Measurements from ENCODE around the gene TTLL9.

The TTLL9 gene

DNA sequence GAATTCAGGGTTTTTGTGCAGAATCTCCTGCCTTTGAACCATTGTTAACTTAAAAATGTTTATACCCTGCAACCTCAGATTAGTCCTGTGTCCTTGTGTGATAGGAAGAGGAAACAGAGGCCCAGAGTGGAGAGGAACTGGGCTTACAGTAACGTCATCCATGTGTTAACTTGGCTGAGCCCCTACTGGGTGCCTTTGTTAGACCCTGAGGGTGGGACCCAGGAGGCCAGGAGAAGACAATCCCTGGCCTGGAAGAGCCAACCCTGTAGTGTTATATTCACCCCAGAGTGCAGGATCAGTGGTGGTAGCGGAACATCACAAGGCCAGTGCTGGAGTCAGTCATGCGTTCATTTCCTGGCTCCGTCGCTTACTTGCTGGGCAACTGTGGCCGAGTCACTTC, 40.7 kb upstream of the TTLL9 start:
- H3K4me1 ChIP-seq (ENCODE audit: control insufficient read depth, insufficient read depth, low read length, unreplicated experiment) = peaks cover under 1% of the 10 kb centered on the region
- H3K27me3 ChIP-seq (ENCODE audit: insufficient read depth, low read length) = no peaks in the 10 kb centered on the region
- no peak overlapping the region for H2AFZ ChIP-seq (ENCODE audit: low read length, unreplicated experiment)
- no peaks in the 10 kb centered on the region for H3K36me3 ChIP-seq (ENCODE audit: insufficient read depth, low read length)
- H3K4me3 ChIP-seq (ENCODE audit: low read depth, low read length) = no peak overlapping the region
- H3K27ac ChIP-seq (ENCODE audit: low read depth, low read length) = no peak overlapping the region
- H3K79me2 ChIP-seq (ENCODE audit: control insufficient read depth, insufficient read depth, low read length, unreplicated experiment) = no peaks in the 10 kb centered on the region

DNA sequence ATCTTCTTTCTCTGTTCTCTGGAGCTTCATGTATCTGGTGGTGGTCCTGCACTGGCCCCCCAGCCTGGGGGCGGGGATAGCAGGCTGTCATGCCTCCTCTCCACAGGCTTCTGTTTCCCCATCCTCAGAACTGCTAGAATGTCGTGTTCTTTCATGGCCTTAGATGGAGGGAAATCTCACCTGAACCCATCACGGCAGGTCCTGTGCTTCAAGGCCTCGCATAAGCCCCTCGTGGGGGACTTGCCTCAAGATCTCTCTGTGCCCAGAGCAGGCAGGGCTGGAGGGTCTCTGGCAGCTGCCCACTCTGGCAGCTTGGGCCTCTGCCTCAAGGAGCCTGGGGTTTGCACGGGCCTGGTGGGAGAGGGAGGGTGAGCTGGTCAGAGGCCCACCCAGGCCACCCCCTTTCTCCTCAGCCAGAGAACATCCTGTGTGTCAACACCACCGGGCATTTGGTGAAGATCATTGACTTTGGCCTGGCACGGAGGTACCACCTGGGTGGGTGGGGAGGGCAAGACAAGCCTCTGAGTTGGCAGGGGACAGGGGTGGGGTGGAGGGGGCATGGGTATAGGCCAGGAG, 39.9 kb upstream of the TTLL9 start:
- Histone ChIP-seq H3K4me1 (ENCODE audit: control insufficient read depth, insufficient read depth, low read length, unreplicated experiment) (peaks cover 3% of the 10 kb centered on the region), H3K36me3 (ENCODE audit: insufficient read depth, low read length) (no peaks in the 10 kb centered on the region), H3K27ac (ENCODE audit: low read depth, low read length) (no peak overlapping the region), H2AFZ (ENCODE audit: low read length, unreplicated experiment) (no peak overlapping the region), H3K27me3 (ENCODE audit: insufficient read depth, low read length) (no peaks in the 10 kb centered on the region), H3K4me3 (ENCODE audit: low read depth, low read length) (no peak overlapping the region), H3K79me2 (ENCODE audit: control insufficient read depth, insufficient read depth, low read length, unreplicated experiment) (no peaks in the 10 kb centered on the region)

GRCh38 chr20:31831211-31831610, 39.2 kb upstream of the TTLL9 start:
- no peak overlapping the region for H2AFZ ChIP-seq (ENCODE audit: low read length, unreplicated experiment)
- H3K36me3 ChIP-seq (ENCODE audit: insufficient read depth, low read length) = no peaks in the 10 kb centered on the region
- H3K4me3 ChIP-seq (ENCODE audit: low read depth, low read length) = no peak overlapping the region
- no peak overlapping the region for H3K27ac ChIP-seq (ENCODE audit: low read depth, low read length)
- H3K79me2 ChIP-seq (ENCODE audit: control insufficient read depth, insufficient read depth, low read length, unreplicated experiment) = no peaks in the 10 kb centered on the region
- peaks cover 10% of the 10 kb centered on the region for H3K4me1 ChIP-seq (ENCODE audit: control insufficient read depth, insufficient read depth, low read length, unreplicated experiment)
- no peaks in the 10 kb centered on the region for H3K27me3 ChIP-seq (ENCODE audit: insufficient read depth, low read length)

GRCh38 chr20:31831771-31832306, 38.6 kb upstream of the TTLL9 start:
- Histone ChIP-seq H2AFZ (ENCODE audit: low read length, unreplicated experiment) (no peak overlapping the region), H3K4me3 (ENCODE audit: low read depth, low read length) (no peak overlapping the region), H3K36me3 (ENCODE audit: insufficient read depth, low read length) (no peaks in the 10 kb centered on the region), H3K27me3 (ENCODE audit: insufficient read depth, low read length) (no peaks in the 10 kb centered on the region), H3K79me2 (ENCODE audit: control insufficient read depth, insufficient read depth, low read length, unreplicated experiment) (no peaks in the 10 kb centered on the region), H3K4me1 (ENCODE audit: control insufficient read depth, insufficient read depth, low read length, unreplicated experiment) (peaks cover 16% of the 10 kb centered on the region), H3K27ac (ENCODE audit: low read depth, low read length) (no peak overlapping the region)

- Histone ChIP-seq H3K27me3 (ENCODE audit: insufficient read depth, low read length) (no peaks in the 10 kb centered on the region), H3K27ac (ENCODE audit: low read depth, low read length) (no peak overlapping the region), H3K4me3 (ENCODE audit: low read depth, low read length) (no peak overlapping the region), H3K36me3 (ENCODE audit: insufficient read depth, low read length) (no peaks in the 10 kb centered on the region), H3K4me1 (ENCODE audit: control insufficient read depth, insufficient read depth, low read length, unreplicated experiment) (peaks cover 30% of the 10 kb centered on the region), H3K79me2 (ENCODE audit: control insufficient read depth, insufficient read depth, low read length, unreplicated experiment) (no peaks in the 10 kb centered on the region), H2AFZ (ENCODE audit: low read length, unreplicated experiment) (no peak overlapping the region)
These were observed 37.1 kb upstream of the TTLL9 start for GRCh38 chr20:31833130-31833930.

- Histone ChIP-seq H3K27ac (ENCODE audit: low read depth, low read length) (no peak overlapping the region), H2AFZ (ENCODE audit: low read length, unreplicated experiment) (no peak overlapping the region), H3K27me3 (ENCODE audit: insufficient read depth, low read length) (no peaks in the 10 kb centered on the region), H3K4me3 (ENCODE audit: low read depth, low read length) (no peak overlapping the region), H3K4me1 (ENCODE audit: control insufficient read depth, insufficient read depth, low read length, unreplicated experiment) (peaks cover 36% of the 10 kb centered on the region), H3K79me2 (ENCODE audit: control insufficient read depth, insufficient read depth, low read length, unreplicated experiment) (no peaks in the 10 kb centered on the region), H3K36me3 (ENCODE audit: insufficient read depth, low read length) (no peaks in the 10 kb centered on the region)
These were observed 36.4 kb upstream of the TTLL9 start for GRCh38 chr20:31833931-31834521.

- H3K36me3 ChIP-seq (ENCODE audit: insufficient read depth, low read length) = no peaks in the 10 kb centered on the region
- no peak overlapping the region for H2AFZ ChIP-seq (ENCODE audit: low read length, unreplicated experiment)
- H3K4me1 ChIP-seq (ENCODE audit: control insufficient read depth, insufficient read depth, low read length, unreplicated experiment) = peaks cover 36% of the 10 kb centered on the region
- H3K27me3 ChIP-seq (ENCODE audit: insufficient read depth, low read length) = no peaks in the 10 kb centered on the region
- no peak overlapping the region for H3K4me3 ChIP-seq (ENCODE audit: low read depth, low read length)
- H3K79me2 ChIP-seq (ENCODE audit: control insufficient read depth, insufficient read depth, low read length, unreplicated experiment) = no peaks in the 10 kb centered on the region
- H3K27ac ChIP-seq (ENCODE audit: low read depth, low read length) = no peak overlapping the region
These were observed 34.9 kb upstream of the TTLL9 start for GRCh38 chr20:31835554-31835953.

DNA sequence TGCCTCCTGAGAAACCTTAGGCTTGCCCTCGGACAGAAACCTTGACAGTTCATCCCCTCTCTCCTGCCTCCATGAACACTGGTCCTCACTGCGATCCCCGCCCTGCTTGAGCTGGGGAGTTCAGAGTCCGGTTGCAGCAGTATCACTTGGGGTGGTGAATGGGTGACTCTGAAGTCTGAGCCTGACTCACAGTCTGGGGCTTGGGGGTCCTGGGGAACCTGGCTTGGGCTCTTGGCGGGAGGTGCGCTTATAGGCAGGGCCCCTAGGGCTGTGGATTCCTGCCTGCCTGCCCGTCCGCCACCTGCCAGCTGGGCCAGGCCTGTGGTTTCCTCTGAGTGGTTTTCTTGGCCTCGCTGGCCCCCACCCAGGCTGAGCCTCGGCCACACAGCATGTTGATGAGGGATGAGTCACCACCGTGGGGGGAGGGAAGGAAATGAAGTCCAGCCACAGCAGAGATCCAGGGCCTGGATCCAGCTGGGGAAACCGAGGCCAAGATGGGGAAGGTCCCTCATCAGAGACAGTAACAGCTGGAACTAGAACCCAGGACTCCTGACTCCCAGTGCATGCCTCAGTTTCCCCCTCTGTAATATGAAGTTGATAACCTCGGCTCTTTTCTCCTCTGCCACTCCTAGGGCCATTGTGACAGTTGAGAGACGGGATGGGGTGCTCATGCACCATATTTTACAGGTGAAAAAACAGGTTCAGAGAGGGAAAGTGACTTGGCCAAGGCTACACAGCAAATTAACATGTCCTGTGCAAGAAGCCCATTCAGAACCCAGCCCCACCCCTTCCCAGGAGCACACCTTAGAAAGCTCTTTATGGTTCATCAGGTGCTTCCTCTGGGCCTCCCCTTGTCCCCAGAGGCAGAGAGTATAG, 34.2 kb upstream of the TTLL9 start:
- Histone ChIP-seq H2AFZ (ENCODE audit: low read length, unreplicated experiment) (no peak overlapping the region), H3K4me1 (ENCODE audit: control insufficient read depth, insufficient read depth, low read length, unreplicated experiment) (peaks cover 42% of the 10 kb centered on the region), H3K79me2 (ENCODE audit: control insufficient read depth, insufficient read depth, low read length, unreplicated experiment) (no peaks in the 10 kb centered on the region), H3K4me3 (ENCODE audit: low read depth, low read length) (no peak overlapping the region), H3K27me3 (ENCODE audit: insufficient read depth, low read length) (no peaks in the 10 kb centered on the region), H3K27ac (ENCODE audit: low read depth, low read length) (no peak overlapping the region), H3K36me3 (ENCODE audit: insufficient read depth, low read length) (no peaks in the 10 kb centered on the region)

GRCh38 chr20:31836853-31837608, 33.4 kb upstream of the TTLL9 start:
- no peaks in the 10 kb centered on the region for H3K27me3 ChIP-seq (ENCODE audit: insufficient read depth, low read length)
- H3K27ac ChIP-seq (ENCODE audit: low read depth, low read length) = peak overlapping the region; percentile 34; the same call in 1 of the 2 replicates
- peaks cover 50% of the 10 kb centered on the region for H3K4me1 ChIP-seq (ENCODE audit: control insufficient read depth, insufficient read depth, low read length, unreplicated experiment)
- peak overlapping the region; percentile 15; the same call in 1 of the 2 replicates for H3K4me3 ChIP-seq (ENCODE audit: low read depth, low read length)
- no peak overlapping the region for H2AFZ ChIP-seq (ENCODE audit: low read length, unreplicated experiment)
- no peaks in the 10 kb centered on the region for H3K79me2 ChIP-seq (ENCODE audit: control insufficient read depth, insufficient read depth, low read length, unreplicated experiment)
- H3K36me3 ChIP-seq (ENCODE audit: insufficient read depth, low read length) = no peaks in the 10 kb centered on the region
